ENCODE measurements around the gene CRHR1.
A peak's percentile ranks its signal among the peaks of the same experiment; 100 is the strongest.

The CRHR1 gene

GRCh38 chr17:45790296-45790922 lies 6.3 kb downstream of the CRHR1 start:
- DNase-seq: no peak

DNA sequence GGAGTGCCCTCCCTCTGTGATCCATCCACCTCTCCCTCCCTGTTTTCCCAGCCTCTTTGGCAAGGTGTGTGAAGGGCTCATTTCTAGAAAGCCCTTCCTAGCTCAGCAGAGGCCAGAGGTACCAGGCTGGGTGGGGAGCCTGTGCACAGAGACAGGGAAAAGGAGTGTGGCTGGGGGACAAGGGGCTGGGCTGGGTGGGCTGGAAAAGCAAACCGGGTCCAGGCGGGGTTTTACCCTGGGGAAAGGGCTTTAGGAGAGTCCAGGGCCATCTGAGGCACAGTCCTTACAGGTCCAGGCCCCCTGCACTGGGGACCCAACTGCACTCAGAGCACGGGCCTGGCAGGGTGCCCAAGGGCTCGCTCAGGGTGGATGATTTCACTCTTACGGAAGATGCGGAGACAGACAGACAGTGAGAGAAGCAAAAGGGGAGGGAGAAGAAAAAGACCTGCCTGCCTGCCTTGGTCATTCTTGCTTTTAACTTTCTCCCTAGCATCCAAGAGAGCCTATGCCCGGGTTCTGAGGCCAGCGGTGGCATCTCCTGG lies 7.0 kb downstream of the CRHR1 start:
- DNase-seq: no peak

DNA sequence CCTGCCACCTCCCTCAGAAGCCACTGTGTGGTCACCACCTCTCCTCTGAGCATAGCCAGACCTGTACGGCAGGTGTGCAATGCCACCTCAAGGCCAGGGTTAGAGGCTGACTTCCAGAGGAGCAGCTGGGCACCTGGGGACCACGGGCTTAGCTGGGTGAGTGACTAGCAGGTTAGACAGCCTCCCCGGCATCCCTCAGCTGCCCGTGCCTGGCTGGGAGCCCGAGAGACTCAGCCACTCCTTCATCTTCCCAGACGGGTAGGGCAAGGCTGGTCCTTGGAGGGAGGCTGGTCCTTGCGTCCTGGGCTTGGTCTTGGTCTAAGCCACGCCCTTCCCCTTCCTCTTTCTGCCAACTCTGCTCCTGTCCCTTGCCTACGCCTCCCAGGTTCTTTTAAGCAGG lies 7.8 kb downstream of the CRHR1 start:
- DNase-seq: no peak

- no peak for DNase-seq
Measured at GRCh38 chr17:45792437-45792836, 8.3 kb downstream of the CRHR1 start.

- no peak for DNase-seq
Measured at GRCh38 chr17:45792995-45793755, 9.1 kb downstream of the CRHR1 start.

DNA sequence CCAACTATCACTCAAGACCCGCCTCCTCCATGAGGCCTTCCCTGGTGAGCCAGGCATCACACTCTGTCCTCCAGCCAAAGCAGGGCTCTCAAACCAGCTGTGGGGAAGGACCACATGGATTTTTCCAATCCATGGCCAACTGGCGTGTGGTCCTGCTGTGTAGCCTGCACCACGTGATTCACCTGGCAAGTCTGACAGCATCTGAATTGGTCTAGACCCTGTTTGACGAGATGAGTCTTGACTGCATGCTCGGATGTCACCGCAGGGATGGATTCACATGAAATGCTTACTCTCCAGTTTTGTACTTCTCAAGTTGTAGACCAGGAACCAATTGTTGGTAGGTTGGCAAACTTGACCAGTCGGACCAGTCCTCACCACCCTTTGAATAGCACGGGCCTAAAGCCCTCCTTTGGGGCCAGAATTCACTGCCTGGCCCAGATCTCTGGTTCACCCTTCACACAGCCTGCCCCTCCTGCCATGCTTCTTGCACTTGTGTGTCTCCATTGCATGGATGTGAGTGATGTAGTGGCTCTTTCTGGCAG lies 9.9 kb downstream of the CRHR1 start:
- DNase-seq: no peak

GRCh38 chr17:45794840-45795239 lies 10.7 kb downstream of the CRHR1 start:
- peak; percentile 6 for DNase-seq

GRCh38 chr17:45800816-45801215 lies 16.7 kb downstream of the CRHR1 start:
- no peak for DNase-seq

DNA sequence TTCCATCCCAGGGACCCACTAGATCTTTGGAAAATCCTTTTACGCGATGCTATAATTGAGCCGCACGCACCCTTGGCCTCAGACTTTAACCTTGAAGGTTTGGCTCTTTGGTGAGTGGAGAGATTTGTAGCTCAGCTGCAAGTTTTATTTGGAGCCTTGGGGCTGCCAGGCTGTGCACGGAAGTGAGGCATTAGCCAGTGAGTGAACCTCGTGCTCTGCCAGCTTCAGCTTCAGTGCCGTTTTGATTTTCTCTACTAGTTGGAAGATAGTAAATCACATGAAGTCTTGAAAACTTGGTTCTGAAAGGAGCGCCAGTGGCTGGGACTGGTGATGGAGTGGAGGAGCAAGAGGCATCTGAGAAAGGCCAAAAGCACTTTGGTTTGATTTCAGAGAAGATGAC lies 17.3 kb downstream of the CRHR1 start:
- no peak for DNase-seq

GRCh38 chr17:45808845-45809244 lies 24.7 kb downstream of the CRHR1 start:
- DNase-seq: no peak

DNA sequence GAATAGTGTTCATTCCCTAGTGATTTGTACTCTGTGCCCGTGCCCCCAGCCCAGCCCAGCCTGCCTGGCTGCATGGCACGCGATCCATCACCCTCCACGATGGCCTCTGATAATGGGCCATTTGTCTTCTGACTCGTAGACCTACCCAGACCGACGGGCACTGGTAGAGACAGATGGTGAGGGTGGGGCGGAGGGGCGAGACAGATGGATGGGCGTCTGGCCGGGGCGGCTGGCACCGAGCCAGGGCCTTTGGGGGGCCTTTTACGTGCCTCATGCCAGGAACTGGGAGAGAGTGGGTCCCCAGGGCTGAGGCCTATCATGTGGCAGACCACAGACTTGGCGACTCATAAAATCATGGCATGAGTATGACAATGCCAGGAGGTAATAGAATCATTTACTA lies 25.4 kb downstream of the CRHR1 start:
- DNase-seq: no peak

GRCh38 chr17:45812102-45812501 lies 28.0 kb downstream of the CRHR1 start:
- DNase-seq: peak; percentile 11

GRCh38 chr17:45813048-45813725 lies 29.1 kb downstream of the CRHR1 start:
- DNase-seq: no peak

- DNase-seq: no peak
Measured at GRCh38 chr17:45814622-45815606, 30.8 kb downstream of the CRHR1 start.

GRCh38 chr17:45815752-45816151 lies 31.6 kb downstream of the CRHR1 start:
- no peak for DNase-seq

DNA sequence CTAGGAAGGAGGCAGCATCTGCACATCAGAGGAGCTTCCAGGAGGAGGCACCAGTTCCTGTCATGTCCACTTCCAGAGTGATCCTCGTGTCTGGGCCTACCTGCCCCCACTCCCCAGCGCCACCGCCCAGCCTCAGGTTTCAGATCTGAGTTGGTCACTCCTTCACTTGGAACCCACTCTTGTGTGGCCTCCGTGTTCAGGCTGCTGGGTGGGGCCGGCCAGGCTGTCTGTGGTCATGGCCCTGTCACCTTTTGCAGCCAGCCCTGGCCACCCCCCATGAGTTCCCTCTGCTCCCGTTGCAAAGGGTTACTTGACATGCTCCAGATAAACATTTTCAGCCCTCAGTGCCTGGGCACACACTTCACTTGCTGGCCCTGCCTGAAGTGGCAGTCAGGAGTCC lies 33.9 kb downstream of the CRHR1 start:
- DNase-seq: no peak

DNA sequence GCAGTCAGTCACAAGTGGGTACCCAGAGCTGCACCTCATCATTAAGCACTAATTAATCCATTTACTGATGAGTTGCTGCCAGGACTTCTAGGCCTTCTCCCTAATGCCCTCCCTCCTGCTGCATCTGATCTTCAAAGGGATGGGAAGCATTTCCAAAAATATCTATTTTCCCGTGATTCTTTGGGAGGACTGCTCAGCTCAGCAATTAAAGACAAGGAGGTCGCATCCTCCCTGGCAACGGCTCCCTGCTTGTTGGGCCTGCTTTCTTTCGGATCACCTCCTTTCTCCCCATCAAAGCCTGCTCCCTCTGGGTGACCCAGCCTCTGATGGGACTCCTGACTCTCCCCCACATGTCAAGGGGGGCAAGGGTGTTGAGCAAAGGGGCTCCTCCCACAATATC lies 34.6 kb downstream of the CRHR1 start:
- DNase-seq: no peak

- no peak for DNase-seq
Measured at GRCh38 chr17:45819632-45820031, 35.5 kb downstream of the CRHR1 start.

DNA sequence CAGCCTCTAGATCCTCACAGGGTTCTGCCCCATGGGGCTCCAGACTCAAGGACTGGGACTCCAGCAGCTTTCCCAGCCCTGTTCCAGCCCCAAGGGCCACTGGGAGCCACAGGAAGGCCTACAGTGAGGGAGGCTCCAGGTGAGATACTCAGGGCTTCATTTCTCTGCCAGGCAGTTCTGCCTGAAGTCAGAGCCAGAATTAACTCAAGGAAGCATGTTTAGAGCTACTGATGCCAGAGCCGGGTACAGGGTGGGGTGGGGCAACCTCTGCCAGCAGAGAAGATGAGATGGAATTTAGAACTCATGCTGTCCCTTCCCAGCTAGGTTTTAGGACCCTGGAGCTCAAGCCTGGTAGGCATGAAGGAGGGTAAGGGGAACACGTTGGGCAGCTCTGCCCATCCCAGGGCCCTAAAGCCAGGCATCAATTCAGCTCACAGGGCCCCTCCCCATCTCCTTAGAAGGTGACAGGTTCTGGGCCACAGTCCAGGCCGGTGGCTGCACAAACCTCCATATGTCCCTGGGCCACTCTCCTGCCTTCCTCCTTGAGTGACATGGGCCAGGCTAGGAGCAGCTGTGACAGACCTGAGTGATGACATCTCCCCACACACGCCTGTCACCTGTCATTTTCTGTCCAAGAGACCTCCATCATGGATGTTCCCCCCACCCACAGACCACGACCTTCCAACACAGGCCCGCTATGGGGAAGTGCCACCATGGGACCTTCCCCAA lies 36.1 kb downstream of the CRHR1 start:
- DNase-seq: no peak

- DNase-seq: no peak
Measured at GRCh38 chr17:45821147-45821546, 37.0 kb downstream of the CRHR1 start.

- DNase-seq: no peak
Measured at GRCh38 chr17:45823598-45823997, 39.5 kb downstream of the CRHR1 start.

DNA sequence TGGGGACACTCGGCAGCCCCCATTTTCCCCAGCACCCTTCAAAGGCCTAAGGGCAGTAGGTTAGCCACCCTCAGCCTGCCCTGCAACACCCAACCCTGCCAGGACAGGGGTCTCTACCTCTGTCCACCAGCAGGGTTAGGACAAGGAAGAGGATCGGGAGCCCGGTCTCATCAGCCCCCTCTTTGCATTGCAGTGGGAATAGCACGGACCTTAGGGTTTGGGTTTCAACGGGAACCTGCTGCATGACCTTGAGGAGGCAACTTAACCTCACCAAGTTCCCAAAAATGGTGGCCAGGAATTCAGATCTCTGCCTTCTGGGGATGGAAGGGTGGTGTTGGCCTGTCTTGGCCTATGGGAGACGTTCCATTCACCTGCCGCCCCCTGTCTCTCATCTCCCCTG lies 40.4 kb downstream of the CRHR1 start:
- DNase-seq: no peak
